Measurements from ENCODE around the gene GNAQ.

GRCh38 chr9:77748214-77748772, 283.3 kb downstream of the GNAQ start:
- TF ChIP-seq CTCF (IDR thresholded peaks at IDR 0.05; ENCODE audit: borderline replicate concordance, extremely low read depth, low read length, poor library complexity, severe bottlenecking) (no peak), EZH2 (IDR thresholded peaks at IDR 0.05; ENCODE audit: borderline replicate concordance, low read depth, low read length, severe bottlenecking) (no peak)

All from DND-41 (cell line).